ENCODE results near the gene CDH10.

The CDH10 gene

DNA sequence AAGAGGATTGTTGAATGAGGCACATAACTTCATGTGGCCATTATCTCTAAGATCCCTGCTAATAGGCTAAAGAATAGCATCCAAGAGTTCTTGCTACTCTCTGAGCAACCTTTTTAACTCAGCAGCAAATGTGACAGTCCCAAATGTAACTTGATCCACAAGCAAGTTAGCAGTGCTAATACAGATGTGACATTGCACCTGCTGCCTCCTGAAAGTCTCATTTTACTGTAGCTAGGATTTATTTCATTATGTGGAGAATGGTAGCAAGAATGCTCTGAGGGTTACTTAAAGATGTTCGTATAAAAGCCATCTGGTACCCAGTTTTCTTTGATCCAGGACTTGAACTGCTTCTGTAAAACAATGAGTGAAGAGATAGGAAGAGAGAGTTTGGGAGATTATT, 45.8 kb downstream of the CDH10 start:
- no peak for DNase-seq (ENCODE audit: low spot score)

DNA sequence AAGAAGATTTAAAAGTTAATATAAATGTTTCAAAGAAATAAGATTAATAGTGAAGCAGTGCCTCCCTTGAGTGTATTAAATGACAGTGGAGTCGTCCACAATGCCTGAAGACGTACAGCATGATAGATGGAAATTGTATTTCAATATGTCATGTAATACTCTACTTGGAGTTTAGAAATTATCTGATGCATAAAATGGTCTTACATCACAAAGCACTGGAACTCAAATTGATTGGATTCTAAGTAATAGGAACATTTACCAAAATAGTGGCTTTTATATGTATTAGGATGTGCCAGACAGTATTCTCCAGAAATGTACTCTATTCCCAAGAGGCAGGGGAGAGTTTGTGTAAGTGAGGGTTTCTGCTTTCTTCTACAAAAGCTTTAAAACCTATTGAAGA, 49.4 kb downstream of the CDH10 start:
- DNase-seq (ENCODE audit: low spot score): no peak

DNA sequence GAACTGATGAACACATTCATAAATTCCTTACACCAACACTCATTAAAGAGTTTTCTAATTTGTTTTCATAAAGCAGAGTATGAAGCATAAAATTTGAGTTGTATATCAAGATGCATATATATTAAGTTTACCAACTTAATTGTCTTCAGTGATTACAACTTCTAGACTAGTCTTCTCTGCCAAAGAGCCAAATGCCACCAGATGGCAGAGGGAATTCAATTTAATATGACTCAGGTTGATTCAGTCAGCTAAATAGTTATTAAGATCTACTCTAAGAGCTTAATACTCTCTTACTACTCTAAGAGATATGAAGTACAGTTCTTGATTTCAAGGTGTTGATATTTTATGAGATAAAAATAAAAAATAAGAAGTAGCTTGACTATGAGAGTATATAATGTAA, 53.4 kb downstream of the CDH10 start:
- no peak for DNase-seq (ENCODE audit: low spot score)

DNA sequence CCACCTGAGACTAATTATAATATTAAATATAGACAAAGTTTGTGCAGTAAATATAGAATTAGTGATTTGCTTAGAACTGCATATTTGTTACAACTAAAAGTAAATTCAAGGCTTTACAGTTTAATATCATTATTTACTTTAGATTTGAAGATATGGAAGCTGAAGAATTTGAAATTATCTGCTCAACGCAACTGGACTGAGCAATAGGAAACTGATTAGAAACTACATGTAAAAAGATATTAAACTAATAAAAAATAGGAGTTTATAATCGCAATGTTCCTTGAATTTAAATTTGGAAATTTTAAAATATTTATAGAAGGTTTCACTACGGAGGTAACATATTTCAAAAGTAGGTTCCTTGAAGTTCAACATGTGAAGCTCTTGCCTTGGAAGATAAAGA, 55.2 kb downstream of the CDH10 start:
- no peak for DNase-seq (ENCODE audit: low spot score)

DNA sequence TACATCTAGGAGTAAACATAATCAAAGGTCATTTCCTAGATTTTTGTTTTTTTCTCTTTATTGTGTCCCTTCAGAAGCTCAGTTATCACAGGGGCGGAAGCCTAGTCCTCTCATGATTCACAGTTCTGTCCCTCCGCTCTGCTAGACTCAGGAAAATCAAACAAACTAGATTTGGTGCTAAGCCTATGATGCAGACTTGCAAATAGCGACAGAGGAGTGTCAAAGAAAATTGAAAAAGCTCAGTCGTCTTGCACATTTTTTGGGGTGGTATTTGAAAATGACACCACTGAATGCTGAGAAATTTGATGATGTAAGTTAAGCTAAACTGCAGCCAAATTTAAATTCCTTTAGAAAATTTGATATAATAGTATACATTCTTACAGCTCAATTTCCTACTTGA, 59.0 kb downstream of the CDH10 start:
- no peak for DNase-seq (ENCODE audit: low spot score)

DNA sequence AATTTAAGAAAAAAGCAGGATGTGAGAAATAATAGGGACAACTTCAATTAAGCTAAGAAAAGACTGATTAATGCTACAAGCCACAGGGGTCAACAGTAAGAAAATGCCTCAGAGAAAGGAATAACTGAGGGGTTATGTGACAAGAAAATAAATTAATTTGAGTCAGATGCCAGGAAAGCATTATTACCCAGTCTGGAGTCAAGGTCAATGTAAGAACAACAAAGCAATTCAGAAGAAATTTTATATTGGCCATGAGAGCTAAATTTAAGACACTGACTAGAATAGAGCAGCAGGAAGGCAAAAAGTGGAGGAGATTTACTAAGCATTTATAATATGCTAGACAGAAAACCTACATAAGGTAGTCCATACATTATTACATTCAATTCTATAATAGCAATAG, 73.5 kb downstream of the CDH10 start:
- no peak for DNase-seq (ENCODE audit: low spot score)

DNA sequence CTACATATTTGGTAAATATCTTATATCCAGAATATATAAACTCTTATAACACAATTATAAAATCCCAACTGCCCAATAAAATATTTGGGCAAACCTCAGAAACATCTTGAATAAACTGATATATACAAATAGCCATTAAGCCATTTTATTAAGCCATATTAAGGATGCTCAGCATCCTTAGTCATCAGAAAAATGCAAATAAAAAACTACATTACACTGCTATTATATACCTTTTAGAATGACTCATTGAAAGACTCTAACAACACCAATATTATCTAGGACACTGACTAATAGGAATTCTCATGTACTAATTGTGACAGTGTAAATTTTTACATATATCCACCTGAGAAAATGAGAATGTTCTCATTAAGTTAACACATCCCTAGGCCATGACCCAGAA, 77.8 kb downstream of the CDH10 start:
- no peak for DNase-seq (ENCODE audit: low spot score)

DNA sequence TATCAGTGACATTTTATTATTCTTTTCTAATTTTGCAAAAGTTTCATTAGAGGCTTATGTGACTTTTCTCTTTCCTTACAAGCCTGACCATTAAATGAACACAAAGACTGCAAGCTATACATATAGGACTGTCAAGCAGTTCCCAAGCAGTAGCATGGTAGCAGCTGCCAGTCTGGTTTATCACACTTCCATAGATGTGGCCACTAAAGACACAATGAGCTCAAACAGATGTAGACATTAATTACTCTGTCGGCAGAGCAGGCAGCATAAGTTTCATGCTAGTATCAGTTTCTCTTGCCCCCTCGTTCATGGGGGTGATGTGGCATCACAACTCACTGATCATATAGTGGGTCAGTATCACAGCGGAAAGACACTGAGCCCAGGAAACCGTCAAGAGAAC, 89.5 kb downstream of the CDH10 start:
- no peak for DNase-seq (ENCODE audit: low spot score)

DNA sequence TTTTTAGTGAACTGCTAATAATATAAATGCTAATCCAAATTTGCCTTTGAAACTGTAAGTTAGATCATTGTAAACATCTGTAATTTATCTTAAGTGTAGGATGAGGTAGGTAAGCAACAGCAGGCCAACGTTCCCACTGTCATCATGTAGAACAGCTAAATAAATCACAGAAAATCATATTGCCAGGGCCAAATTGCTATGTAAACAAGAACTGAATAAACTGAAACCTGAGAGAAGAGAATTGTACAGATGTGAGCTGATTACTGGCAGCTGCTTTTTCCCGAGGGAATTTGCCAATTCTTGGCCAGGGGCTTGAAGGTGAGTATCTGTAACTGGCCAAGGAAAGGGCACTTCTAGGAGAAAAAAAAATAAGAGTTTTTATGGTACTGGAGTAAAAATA, 97.6 kb downstream of the CDH10 start:
- no peak for DNase-seq (ENCODE audit: low spot score)

DNA sequence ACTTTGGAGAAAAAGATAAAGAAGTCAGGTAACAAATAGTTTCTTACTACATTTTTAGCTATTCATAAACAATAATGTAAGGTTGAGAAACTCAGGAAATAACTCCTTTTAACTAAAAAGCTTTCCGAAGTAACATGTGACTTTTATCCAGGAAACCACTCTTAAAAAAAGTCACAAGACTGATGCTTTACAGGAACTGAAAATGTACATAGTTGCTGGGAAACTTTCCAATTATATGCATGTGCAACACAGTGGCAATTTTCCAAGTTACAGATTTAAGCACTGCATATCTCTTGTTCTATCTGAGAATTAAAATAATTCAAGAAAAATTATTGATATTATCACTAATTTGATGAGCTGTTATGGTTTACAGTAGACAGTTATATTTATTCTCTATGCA, 105.2 kb downstream of the CDH10 start:
- peak; percentile 4 for DNase-seq (ENCODE audit: low spot score)

DNA sequence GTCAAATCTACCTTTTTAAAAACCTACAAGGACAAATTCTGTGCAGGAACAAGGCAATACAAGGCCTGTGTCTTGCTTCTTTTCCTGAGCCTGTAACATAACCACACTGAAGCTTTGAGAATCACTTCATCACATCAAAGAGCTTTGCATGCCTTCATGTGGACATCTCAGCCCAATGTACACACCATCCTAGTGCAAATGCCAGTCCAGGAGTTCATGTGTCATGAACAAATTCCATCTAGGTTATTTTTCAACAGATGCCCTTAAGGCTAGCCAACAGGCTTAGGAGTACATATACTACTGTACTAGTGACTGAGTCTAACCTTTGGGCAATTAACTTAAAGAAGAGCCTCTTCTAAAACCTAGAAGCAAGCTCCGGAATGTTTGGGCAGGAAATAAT, 106.4 kb downstream of the CDH10 start:
- DNase-seq (ENCODE audit: low spot score): no peak

DNA sequence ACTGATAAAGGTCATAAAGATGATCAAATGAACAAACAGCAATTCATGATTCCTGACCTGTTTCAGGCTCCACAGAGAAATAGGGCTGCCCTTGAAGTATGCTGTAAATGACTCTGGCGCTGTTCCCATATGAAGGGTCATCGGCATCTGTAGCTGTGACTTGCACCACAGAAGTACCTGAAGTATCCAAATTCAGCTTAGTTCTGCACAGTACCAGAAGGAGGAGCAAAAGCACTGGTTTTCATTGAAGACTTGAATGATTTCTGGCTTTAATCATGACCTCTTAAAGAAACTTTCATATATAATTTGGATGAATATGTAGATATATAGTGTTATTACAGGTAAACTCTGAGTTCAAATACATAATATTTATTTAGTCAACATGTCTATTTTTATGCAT, 109.1 kb downstream of the CDH10 start:
- no peak for DNase-seq (ENCODE audit: low spot score)

DNA sequence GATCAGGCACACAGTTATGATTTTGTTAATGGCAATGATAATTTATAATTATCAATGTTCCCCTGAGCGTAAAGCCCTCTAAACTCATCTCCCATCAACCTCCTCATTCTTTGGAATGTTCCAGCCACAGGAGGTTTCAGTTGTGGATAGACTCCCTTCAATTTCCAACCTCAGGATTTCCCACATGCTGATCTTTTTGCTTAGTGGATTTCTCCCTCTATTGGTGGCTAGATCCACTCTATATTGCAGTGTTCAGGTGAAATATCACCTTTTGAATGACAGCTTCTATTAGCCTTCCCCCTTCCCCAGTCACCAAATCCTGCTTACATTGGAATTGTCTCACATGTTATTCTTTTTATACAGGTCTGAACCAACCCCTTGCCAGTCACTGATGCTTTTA, 113.9 kb downstream of the CDH10 start:
- DNase-seq (ENCODE audit: low spot score): no peak

DNA sequence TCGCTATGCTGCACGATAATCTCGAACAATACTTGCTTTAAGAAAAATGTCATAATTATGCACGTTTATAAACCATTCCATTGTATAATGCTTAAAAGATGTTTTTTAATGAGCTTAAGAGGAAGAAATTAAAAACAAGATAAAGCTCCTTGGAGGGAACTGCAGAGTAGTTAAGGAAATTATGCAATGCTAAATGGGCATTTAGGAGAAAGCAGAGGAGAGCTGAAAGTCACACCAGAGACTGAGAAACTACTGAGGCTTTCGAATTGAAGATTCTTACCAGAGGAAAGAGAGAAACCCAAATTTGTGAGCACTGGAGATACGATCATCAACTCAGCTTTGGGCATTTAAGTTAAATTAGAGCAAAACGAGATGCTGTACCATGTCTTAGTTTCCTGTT, 119.4 kb downstream of the CDH10 start:
- no peak for DNase-seq (ENCODE audit: low spot score)

DNA sequence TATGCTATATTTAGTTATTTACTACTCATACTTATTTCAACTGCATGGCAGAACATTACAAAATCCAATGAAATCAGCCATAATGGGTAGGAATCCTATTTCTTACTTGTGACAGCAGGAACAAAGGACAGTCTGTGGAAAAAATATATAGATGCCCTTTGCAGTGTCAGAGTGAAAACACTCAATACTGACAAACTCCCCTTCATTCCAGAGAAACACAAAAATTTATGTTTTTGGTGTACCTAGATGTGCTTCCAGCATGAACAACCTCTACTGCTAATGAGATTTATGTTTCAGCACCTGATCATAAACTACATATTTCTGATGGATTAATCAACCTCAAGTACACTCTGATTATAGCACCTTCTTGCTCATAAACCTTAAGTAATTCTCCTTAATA, 132.4 kb downstream of the CDH10 start:
- no peak for DNase-seq (ENCODE audit: low spot score)

DNA sequence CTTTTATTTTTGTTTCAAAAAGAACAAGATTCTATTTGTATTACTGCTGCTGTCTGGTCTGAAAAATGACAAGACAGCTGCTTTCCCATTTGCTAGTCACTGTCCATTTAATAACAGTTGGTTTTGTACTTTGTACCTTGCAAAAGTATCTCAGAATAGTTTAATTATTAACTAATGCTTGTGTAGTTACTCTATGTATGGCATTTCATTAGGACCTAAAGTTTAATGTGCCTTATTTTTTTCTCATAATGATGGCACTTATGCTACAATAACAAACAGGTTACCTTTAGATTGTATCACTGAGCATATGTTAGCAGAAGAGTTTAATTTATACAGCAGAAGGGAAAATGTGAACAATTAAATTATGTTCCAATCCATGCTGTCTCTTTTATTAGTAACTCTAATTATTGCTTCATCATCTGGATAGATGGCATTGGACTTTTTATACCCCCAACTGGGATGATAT, 134.2 kb downstream of the CDH10 start:
- DNase-seq (ENCODE audit: low spot score): no peak

DNA sequence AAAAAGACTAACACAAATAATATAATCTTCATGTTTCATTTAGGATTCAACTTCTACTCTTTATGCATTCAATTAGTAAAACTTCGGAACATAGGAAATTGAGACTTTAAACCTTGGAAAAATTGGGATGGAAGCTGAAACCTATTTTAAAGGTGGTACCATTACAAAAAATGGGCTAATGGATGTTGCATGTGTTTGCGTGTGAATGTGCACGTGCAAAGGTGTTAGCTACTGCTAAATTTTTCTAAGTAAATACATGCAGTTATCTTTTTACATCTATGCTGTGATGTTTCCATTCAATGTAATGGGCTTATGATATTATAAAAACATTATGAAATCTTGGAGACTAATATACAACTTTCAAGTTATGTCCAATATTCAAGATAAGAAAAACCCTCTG, 134.8 kb downstream of the CDH10 start:
- no peak for DNase-seq (ENCODE audit: low spot score)

DNA sequence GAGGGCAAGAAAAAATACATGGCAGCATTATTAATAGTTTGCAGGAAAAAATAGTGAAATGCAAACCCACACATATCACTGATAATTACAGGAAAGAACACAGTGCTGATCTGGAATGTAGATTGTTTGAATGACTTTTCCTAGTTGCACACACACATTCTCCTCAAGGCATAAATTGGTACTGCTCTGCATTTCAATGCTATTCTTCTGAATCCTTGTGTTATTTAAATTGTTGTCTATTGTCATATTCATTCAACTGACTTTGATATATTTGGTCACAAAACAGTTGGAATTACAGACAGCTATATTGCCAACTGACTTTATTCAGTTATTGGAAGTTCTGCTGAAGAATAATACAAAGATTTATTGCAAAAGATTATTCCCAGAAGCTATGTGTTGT, 139.5 kb downstream of the CDH10 start:
- DNase-seq (ENCODE audit: low spot score): no peak

DNA sequence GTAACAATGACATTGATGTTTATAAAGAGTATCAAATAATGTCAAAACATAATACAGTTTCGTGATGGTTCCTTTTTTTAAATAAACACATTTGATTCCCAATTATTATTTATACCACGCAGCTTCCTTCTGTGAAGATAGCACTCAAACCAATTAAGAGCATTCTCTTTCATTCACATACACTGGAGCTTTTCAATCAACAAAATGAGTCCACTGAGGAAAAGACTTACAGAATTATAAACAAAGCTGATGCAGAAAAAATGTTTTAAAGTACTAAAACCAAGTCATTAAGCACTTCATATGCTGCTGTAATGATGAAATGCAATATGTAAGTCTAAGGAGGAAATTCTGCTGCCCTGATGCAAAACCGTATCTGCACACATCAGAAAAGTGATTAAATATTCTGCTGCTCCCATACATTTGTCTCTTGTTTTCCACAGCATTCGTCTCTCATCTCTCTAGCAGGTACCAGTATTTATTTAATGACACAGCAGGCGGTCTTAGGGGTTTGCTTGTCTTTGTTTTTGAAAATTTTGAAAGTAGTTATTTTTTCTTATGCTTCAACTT, 147.1 kb downstream of the CDH10 start:
- no peak for DNase-seq (ENCODE audit: low spot score)

DNA sequence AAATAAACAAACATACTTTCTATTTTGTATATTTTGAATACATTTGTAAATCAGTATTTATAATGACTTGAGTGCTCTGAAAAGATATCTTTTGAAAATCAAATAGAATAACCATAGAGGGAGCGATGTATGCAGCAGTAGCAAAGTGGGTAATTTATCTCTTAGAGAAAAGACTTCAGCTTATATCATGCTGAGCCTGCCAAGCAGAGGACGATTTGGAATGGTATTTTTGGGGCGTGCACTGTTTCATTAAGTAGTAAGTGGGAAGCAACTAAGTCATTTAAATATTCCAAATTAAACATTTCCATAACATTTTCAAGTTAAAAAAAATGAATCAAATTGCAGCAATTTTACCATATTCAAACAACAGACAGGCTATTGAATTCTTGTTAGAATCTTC, 147.6 kb downstream of the CDH10 start:
- no peak for DNase-seq (ENCODE audit: low spot score)

DNA sequence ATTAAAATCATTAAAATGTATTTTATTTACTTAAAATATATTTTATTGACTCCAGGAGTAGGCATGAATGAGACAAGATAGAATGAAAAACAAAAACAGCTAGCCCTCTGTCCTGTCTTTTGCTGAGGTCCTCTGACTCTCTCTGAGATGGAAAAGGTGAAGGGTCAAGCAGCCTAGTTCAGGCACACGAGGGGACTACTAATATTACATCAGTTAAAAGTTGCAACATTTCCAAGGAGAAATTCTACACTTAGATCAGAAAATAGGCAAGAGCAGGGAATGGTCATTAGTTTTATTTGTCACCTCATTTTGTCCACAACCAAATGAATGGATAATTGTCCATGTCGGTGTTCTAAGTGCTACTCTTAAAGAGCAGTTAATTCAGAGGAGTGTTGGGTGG, 148.5 kb downstream of the CDH10 start:
- no peak for DNase-seq (ENCODE audit: low spot score)

DNA sequence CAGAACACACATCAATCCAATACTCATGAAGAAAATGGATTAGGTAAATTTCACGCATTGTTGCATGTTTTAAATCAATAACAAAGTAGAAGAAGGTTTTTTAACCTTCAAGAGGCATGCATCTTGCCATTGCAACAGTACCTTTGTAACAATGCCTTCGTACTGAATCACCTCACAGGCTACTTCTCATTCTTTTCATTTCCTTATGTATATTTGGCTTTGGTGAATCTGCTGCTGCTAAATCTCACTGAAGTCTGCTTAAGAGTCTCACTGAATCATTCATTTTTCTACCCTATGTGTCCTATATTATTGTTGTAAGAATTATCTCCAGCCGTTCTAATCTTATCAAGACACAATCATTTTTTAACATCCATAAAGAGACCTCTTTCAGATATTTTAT, 152.5 kb downstream of the CDH10 start:
- DNase-seq (ENCODE audit: low spot score): no peak

DNA sequence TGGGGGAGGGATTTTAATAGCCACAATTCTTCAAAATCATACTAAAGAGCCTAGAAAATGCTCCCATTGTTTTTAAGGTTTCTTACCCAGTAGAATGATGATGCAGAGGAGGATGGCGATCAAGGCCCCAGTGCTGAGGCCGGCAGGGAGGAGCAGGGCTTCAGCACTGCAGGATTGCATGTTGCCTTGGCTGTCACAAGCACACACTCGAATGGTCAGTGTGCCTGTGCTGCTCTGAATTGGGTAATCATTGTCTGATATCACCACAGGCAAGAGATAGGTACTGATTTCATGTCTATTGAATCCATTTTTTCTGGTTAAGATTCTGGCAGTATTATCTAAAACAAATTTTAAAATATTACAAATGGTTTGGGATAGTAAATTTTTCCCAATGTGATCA, 153.3 kb downstream of the CDH10 start:
- DNase-seq (ENCODE audit: low spot score): no peak

DNA sequence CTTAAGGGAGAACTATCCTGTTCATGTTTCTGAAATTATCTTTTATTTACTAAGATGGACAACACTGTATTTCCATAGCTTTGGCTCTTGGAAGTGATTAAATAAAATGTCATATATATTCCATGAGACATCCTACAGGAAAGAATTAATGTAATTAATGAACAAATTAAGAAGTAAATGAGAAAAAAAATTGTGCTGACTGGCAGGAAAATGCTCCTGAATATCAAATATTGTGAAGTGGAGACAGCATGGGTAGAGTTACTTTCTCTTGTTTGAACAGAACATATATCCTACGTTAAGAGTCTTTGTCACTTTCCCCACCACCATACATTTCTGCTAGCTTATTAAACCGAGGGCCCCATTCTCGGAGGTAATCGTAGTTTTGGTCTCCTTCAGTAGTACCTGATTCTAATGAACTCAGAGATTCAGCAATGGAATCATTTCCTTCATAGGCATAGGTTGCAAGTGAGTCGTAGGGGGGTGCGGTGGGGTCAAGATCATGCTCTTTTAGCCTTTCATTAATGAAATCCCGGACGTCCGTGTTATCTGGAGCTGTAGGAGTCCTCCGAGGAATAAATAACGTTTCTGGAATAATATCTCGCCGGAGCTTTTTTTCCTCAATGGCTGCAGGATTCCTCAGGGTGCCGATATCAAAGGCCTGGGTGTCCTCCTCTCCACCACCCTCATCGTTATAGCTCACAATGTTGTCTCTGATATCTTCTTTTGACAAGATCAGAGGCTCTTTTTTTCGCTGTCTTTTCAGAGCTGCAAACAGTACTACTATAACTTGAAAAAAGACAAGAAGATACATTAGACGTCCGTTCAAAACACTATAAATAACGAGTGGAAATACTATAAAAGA, 157.2 kb downstream of the CDH10 start:
- DNase-seq (ENCODE audit: low spot score): no peak

Data from kidney capillary endothelial cell (primary cell).